BE2C (cell line): ENCODE results near the gene PDCD1LG2.

Experiments used
- DNase-seq: peaks from one replicate; pipeline ENCODE4 v3.0.0-alpha.2; 2020
- H3K27me3 ChIP-seq: fragments of 250-450 bp; sonication (Bioruptor Pico); 2 replicates; pipeline ENCODE4 v1.5.1; 2020; ENCODE audit warnings: mild to moderate bottlenecking
- H3K36me3 ChIP-seq: fragments of 250-450 bp; sonication (Bioruptor Pico); 2 replicates; pipeline ENCODE4 v1.5.1; 2020; ENCODE audit warnings: mild to moderate bottlenecking
- H3K4me1 ChIP-seq: fragments of 250-450 bp; sonication (Bioruptor Pico); 2 replicates; pipeline ENCODE4 v1.5.1; 2020
- H3K4me3 ChIP-seq: 2 replicates; pipeline ENCODE4 v1.5.1; 2011; ENCODE audit warnings: low read depth, low read length
- H3K9me3 ChIP-seq: fragments of 250-450 bp; sonication (Bioruptor Pico); 2 replicates; pipeline ENCODE4 v1.5.1; 2020
- CTCF ChIP-seq: IDR thresholded peaks from 2 replicates; pipeline ENCODE4 v1.5.1; 2012; ENCODE audit warnings: mild to moderate bottlenecking, low read depth, low read length

The PDCD1LG2 gene

GRCh38 chr9:5513966-5514616 is 3.8 kb downstream of the PDCD1LG2 start:
- H3K4me1 ChIP-seq: peaks cover 11% of the 10 kb centered on the region
- no peaks in the 10 kb centered on the region for H3K27me3 ChIP-seq
- no peak for DNase-seq
- H3K36me3 ChIP-seq: no peaks in the 10 kb centered on the region
- no peak overlapping the region for H3K4me3 ChIP-seq
- no peaks in the 10 kb centered on the region for H3K9me3 ChIP-seq
- no peak for TF ChIP-seq CTCF

GRCh38 chr9:5514617-5515260 is 4.4 kb downstream of the PDCD1LG2 start:
- no peaks in the 10 kb centered on the region for H3K36me3 ChIP-seq
- no peak for DNase-seq
- H3K9me3 ChIP-seq: no peaks in the 10 kb centered on the region
- no peaks in the 10 kb centered on the region for H3K27me3 ChIP-seq
- H3K4me3 ChIP-seq: no peak overlapping the region
- TF ChIP-seq CTCF: no peak
- peaks cover 11% of the 10 kb centered on the region for H3K4me1 ChIP-seq

GRCh38 chr9:5515261-5515650 is 4.9 kb downstream of the PDCD1LG2 start:
- Histone ChIP-seq H3K27me3 (no peaks in the 10 kb centered on the region), H3K36me3 (no peaks in the 10 kb centered on the region), H3K4me1 (peaks cover 10% of the 10 kb centered on the region), H3K4me3 (no peak overlapping the region), H3K9me3 (no peaks in the 10 kb centered on the region)
- TF ChIP-seq CTCF: no peak
- DNase-seq: no peak

GRCh38 chr9:5516453-5517220 is 6.3 kb downstream of the PDCD1LG2 start:
- no peaks in the 10 kb centered on the region; the same call in 1 of the 2 replicates for H3K4me1 ChIP-seq
- TF ChIP-seq CTCF: no peak

GRCh38 chr9:5518171-5518936 is 8.0 kb downstream of the PDCD1LG2 start:
- Histone ChIP-seq H3K27me3 (no peaks in the 10 kb centered on the region), H3K36me3 (no peaks in the 10 kb centered on the region), H3K9me3 (no peaks in the 10 kb centered on the region), H3K4me3 (no peak overlapping the region), H3K4me1 (no peaks in the 10 kb centered on the region)
- no peak for DNase-seq
- TF ChIP-seq CTCF: no peak

More at GRCh38 chr9:5516453-5517220, 6.3 kb downstream of the PDCD1LG2 start:
- no peak overlapping the region for H3K4me3 ChIP-seq
- H3K36me3 ChIP-seq: no peaks in the 10 kb centered on the region
- no peak for DNase-seq
- H3K9me3 ChIP-seq: no peaks in the 10 kb centered on the region
- H3K27me3 ChIP-seq: no peaks in the 10 kb centered on the region
